ENCODE data around the gene PPP4R4.

Gene PPP4R4

GRCh38 chr14:94136575-94137331 is 37.4 kb upstream of the PPP4R4 start:
- in situ Hi-C loops (cut with MboI; ENCODE audit: low pct_unique_long_range_greater_than_20kb, low sequenced_read_pairs, unreplicated experiment), result loop anchor here (25.0 kb wide), 1 partner anchor 99 kb away; the partner anchor contains the start of gene OTUB2
- peak; percentile 72 for DNase-seq (ENCODE audit: low spot score)
- peak; percentile 98 for TF ChIP-seq CTCF (IDR thresholded peaks at IDR 0.05; ENCODE audit: extremely low read depth, insufficient read depth, missing control alignments)

- TF ChIP-seq CTCF (IDR thresholded peaks at IDR 0.05; ENCODE audit: extremely low read depth, insufficient read depth, missing control alignments), result no peak
- no peak for DNase-seq (ENCODE audit: low spot score)
- in situ Hi-C loops (cut with MboI; ENCODE audit: low pct_unique_long_range_greater_than_20kb, low sequenced_read_pairs, unreplicated experiment), result loop anchor here (25.0 kb wide), 1 partner anchor 101 kb away; the partner anchor contains the start of gene OTUB2
Measured at GRCh38 chr14:94138251-94138650, 35.9 kb upstream of the PPP4R4 start.

- no peak for DNase-seq (ENCODE audit: low spot score)
- TF ChIP-seq CTCF (IDR thresholded peaks at IDR 0.05; ENCODE audit: extremely low read depth, insufficient read depth, missing control alignments), result no peak
- in situ Hi-C loops (cut with MboI; ENCODE audit: low pct_unique_long_range_greater_than_20kb, low sequenced_read_pairs, unreplicated experiment), result loop anchor here (25.0 kb wide), 1 partner anchor 102 kb away; the partner anchor contains the start of gene OTUB2
Measured at GRCh38 chr14:94139006-94139405, 35.1 kb upstream of the PPP4R4 start.

- no peak for TF ChIP-seq CTCF (IDR thresholded peaks at IDR 0.05; ENCODE audit: extremely low read depth, insufficient read depth, missing control alignments)
- no peak for DNase-seq (ENCODE audit: low spot score)
- in situ Hi-C loops (cut with MboI; ENCODE audit: low pct_unique_long_range_greater_than_20kb, low sequenced_read_pairs, unreplicated experiment), result loop anchor here (25.0 kb wide), 1 partner anchor 102 kb away; the partner anchor contains the start of gene OTUB2
Measured at GRCh38 chr14:94139421-94139820, 34.7 kb upstream of the PPP4R4 start.

GRCh38 chr14:94142247-94142646 is 31.9 kb upstream of the PPP4R4 start:
- in situ Hi-C loops (cut with MboI; ENCODE audit: low pct_unique_long_range_greater_than_20kb, low sequenced_read_pairs, unreplicated experiment), result loop anchor here (25.0 kb wide), 1 partner anchor 105 kb away; the partner anchor contains the start of gene OTUB2
- TF ChIP-seq CTCF (IDR thresholded peaks at IDR 0.05; ENCODE audit: extremely low read depth, insufficient read depth, missing control alignments), result no peak
- DNase-seq (ENCODE audit: low spot score), result no peak

GRCh38 chr14:94142836-94143235 is 31.3 kb upstream of the PPP4R4 start:
- no peak for DNase-seq (ENCODE audit: low spot score)
- in situ Hi-C loops (cut with MboI; ENCODE audit: low pct_unique_long_range_greater_than_20kb, low sequenced_read_pairs, unreplicated experiment), result loop anchor here (25.0 kb wide), 1 partner anchor 106 kb away; the partner anchor contains the start of gene OTUB2

More at GRCh38 chr14:94142836-94143235, 31.3 kb upstream of the PPP4R4 start:
- TF ChIP-seq CTCF (IDR thresholded peaks at IDR 0.05; ENCODE audit: extremely low read depth, insufficient read depth, missing control alignments), result no peak
